Measurements from ENCODE around the gene BCR.

The BCR gene

DNA sequence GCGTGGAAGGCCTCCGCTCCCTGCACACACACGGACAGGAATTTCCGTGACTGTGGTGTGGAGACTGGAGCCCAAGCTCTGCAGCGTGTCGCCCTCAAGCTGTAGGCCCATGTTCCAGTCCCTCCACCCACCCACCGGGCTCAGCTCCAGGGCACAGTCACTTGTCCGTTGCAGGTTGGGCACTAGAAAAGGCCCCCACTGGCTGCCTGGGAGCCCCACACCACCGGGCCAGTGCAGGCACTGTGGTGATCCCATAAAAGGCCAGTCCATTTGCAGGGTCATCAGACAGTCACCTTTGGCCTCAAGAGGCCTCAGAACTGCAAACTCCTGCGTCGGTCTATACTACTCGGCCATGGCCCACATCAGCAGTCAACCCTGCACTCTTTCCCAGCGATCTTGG, 18.7 kb upstream of the BCR start:
- no peak for DNase-seq (ENCODE audit: low read depth)
- TF ChIP-seq, protein P1, sequence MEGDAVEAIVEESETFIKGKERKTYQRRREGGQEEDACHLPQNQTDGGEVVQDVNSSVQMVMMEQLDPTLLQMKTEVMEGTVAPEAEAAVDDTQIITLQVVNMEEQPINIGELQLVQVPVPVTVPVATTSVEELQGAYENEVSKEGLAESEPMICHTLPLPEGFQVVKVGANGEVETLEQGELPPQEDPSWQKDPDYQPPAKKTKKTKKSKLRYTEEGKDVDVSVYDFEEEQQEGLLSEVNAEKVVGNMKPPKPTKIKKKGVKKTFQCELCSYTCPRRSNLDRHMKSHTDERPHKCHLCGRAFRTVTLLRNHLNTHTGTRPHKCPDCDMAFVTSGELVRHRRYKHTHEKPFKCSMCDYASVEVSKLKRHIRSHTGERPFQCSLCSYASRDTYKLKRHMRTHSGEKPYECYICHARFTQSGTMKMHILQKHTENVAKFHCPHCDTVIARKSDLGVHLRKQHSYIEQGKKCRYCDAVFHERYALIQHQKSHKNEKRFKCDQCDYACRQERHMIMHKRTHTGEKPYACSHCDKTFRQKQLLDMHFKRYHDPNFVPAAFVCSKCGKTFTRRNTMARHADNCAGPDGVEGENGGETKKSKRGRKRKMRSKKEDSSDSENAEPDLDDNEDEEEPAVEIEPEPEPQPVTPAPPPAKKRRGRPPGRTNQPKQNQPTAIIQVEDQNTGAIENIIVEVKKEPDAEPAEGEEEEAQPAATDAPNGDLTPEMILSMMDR (IDR thresholded peaks at IDR 0.05; ENCODE audit: low read depth, low read length, missing control alignments) = no peak
- H3K4me3 ChIP-seq (ENCODE audit: low read depth, low read length) = no peak overlapping the region
- in situ Hi-C loops (cut with HindIII; ENCODE audit: low sequenced_read_pairs) = no loop called here

DNA sequence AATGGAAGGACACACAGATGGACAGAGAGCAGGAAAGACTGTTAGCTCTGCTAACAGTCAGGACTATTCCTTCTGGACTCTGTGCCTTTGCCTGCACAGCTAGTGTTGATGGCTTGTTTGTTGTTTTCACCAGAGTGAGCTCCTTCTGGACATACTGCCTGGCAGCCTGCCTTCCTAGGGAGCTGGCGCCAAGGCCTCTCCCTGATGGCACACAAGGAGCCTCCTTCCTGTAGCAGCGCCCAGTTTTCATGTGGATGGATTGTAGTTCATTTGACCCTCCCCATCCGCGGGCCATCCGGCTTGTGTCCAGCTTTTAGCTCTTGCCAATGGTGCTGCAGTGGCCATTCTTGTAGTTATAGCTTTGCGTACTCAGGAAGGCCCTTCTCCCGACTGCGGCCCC, 16.6 kb upstream of the BCR start:
- TF ChIP-seq, protein P1 (IDR thresholded peaks at IDR 0.05; ENCODE audit: low read depth, low read length, missing control alignments) = no peak
- in situ Hi-C loops (cut with HindIII; ENCODE audit: low sequenced_read_pairs) = no loop called here
- H3K4me3 ChIP-seq (ENCODE audit: low read depth, low read length) = no peak overlapping the region
- DNase-seq (ENCODE audit: low read depth) = no peak

DNA sequence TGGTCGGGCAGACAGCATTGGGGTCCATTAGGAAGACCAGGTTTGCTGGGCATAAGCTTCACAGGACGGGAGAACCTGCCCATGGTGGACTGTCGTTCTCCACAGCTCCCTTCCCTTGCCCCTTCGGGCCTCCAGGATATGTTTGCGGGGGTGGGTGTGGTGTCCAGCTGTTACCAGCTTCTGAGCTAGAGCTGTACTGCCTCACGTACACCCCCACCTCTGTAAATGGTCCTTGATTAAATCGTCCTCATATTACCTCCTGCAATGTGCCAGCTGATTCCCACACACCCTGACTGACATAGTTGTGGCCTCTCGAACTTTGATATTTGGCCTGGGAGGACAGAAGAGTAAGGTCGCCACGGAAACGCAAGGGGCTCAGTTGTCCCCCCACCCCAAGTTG, 16.2 kb upstream of the BCR start:
- in situ Hi-C loops (cut with HindIII; ENCODE audit: low sequenced_read_pairs) = no loop called here
- H3K4me3 ChIP-seq (ENCODE audit: low read depth, low read length) = no peak overlapping the region
- no peak for DNase-seq (ENCODE audit: low read depth)

DNA sequence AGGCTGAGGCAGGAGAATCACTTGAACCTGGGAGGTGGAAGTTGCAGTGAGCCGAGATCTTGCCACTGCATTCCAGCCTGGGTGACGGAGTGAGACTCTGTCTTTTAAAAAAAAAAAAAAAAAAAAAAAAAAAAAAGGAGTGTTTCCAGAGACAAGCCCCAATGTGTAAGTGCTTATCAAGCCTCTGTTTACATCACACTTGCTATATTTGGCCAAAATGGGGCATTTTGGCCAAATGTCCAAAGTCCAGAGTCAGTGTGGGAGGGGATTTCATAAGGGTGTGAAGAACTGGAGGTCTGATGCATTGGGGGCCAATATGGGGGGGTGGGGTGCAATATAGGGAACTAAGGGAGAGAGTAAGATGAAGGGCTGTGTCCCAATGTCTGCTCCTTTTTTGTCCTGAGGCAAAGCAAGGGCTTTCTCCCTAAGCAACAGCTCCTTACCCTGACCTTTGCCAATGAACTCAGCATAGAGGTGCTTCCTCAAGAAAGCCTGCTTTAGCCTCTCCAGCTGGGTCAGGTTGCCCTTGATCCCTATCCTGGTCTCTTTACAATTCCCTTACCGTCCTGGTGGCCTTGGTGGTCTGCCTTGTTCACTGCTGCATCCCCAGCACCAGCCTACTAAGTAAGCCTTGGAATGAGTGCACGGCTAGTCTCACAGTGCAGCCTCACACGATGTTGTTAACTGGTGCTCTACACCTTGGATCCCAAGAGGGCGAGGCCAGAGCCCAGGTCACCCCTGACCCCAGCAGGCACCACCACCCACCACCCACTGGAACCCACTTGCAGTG, 14.1 kb upstream of the BCR start:
- in situ Hi-C loops (cut with HindIII; ENCODE audit: low sequenced_read_pairs) = no loop called here
- no peak for DNase-seq (ENCODE audit: low read depth)
- no peak overlapping the region for H3K4me3 ChIP-seq (ENCODE audit: low read depth, low read length)

More for the DNA sequence above, 16.2 kb upstream of the BCR start:
- TF ChIP-seq, protein P1 (IDR thresholded peaks at IDR 0.05; ENCODE audit: low read depth, low read length, missing control alignments) = no peak

DNA sequence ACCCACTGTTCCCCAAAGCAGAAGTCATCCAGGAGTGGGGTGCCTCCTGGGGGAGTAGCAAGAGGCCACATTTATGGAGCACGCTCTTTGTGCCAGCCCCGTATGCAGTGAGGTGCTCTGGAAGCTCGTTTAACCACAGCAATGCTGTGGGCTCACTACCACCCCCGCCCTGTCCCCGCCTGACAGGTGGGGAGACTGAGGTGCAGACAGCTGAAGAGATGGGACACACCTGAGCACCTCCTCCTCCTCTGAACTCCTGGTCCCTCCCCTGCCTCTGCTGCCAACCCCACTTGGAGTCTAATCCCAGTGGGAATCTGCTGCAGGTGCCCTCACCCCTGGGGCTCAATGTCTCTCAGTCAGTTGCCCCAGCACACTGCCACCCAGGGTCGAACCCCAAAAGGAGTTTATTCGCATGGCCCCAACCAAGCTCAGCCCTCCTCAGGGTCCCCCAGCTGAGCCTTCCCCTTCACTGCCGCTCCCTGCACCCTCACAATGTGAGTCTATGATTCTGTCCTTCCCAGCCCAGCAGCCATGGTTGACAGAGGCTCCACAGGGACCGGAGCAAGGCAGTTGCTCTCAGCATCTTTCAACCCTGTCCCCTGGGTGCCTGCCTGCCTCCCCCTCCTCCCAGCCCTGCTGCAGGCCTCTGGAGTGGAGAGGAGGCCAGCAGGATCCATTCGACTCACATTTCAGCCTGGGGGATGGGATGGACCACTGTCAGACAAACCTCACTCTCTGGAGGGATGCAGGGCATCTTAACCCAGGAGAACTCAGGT, 13.3 kb upstream of the BCR start:
- TF ChIP-seq, protein P1 (IDR thresholded peaks at IDR 0.05; ENCODE audit: low read depth, low read length, missing control alignments) = no peak
- no peak overlapping the region for H3K4me3 ChIP-seq (ENCODE audit: low read depth, low read length)
- DNase-seq (ENCODE audit: low read depth) = no peak
- in situ Hi-C loops (cut with HindIII; ENCODE audit: low sequenced_read_pairs) = no loop called here

More for the DNA sequence above, 14.1 kb upstream of the BCR start:
- TF ChIP-seq, protein P1 (IDR thresholded peaks at IDR 0.05; ENCODE audit: low read depth, low read length, missing control alignments) = no peak

- in situ Hi-C loops (cut with HindIII; ENCODE audit: low sequenced_read_pairs) = no loop called here
- TF ChIP-seq, protein P1 (IDR thresholded peaks at IDR 0.05; ENCODE audit: low read depth, low read length, missing control alignments) = no peak
- no peak for DNase-seq (ENCODE audit: low read depth)
- no peak overlapping the region for H3K4me3 ChIP-seq (ENCODE audit: low read depth, low read length)
These were observed 11.8 kb upstream of the BCR start for GRCh38 chr22:23168391-23169042.

Data from astrocyte of the cerebellum (primary cell).